Esophagus squamous epithelium (tissue), 5 donors: ENCODE results near the gene ERLEC1. TPM values are rescaled to one million over a fixed set of nuclear protein-coding genes. Genes with fewer than 3 reads are reported as not detected.

Experiments used
- DNase-seq: peaks from one replicate; lab custom pipeline; 2025; lab: John Stamatoyannopoulos, UW
- H3K27ac ChIP-seq, 4 donors: fragments of 200-600 bp; sonication (generic); one replicate each; pipeline ENCODE4 v1.5.1; 2016 to 2019; ENCODE audit warnings: mild to moderate bottlenecking in 1 of 4
- H3K27me3 ChIP-seq, 4 donors: fragments of 200-600 bp; sonication (generic); 1 replicate in 3 of 4; 2 replicates in 1 of 4; pipeline versions ENCODE4 v1.5.1 to v1.6.0; 2017 to 2021; ENCODE audit warnings: antibody characterized with exemption in 1 of 4
- H3K36me3 ChIP-seq, 3 donors: fragments of 200-600 bp; sonication (generic); one replicate each; pipeline ENCODE4 v1.5.1; 2016 to 2019
- H3K4me1 ChIP-seq, 3 donors: fragments of 200-600 bp; sonication (generic); one replicate each; pipeline ENCODE4 v1.5.1; 2017 to 2019
- H3K4me3 ChIP-seq, 4 donors: fragments of 200-600 bp; sonication (generic); 1 replicate in 3 of 4; 2 replicates in 1 of 4; pipeline ENCODE4 v1.5.1; 2016 to 2019; ENCODE audit warnings: mild to moderate bottlenecking in 2 of 4, moderate library complexity in 1 of 4
- H3K9me3 ChIP-seq, 3 donors: fragments of 200-600 bp; sonication (generic); one replicate each; pipeline ENCODE4 v1.5.1; 2016 to 2019
- CTCF ChIP-seq, 6 experiments: fragments of 450-650 bp in 4 of 6; fragments of 200-600 bp in 2 of 6; sonication (generic) in 2 of 6; IDR thresholded peaks; one replicate each; pipeline ENCODE4 v1.5.1; 2016 to 2019; ENCODE audit warnings: antibody characterized with exemption in 6 of 6, mild to moderate bottlenecking in 4 of 6, moderate library complexity in 4 of 6
- POLR2A ChIP-seq, 4 donors: fragments of 450-650 bp; IDR thresholded peaks; one replicate each; pipeline ENCODE4 v1.6.1; 2017; ENCODE audit warnings: antibody characterized with exemption in 4 of 4, mild to moderate bottlenecking in 4 of 4, moderate library complexity in 3 of 4
- WGBS, 2 donors: methylation state at CpG; one replicate each; pipeline ENCODE4 v1.1.5; 2018; 5-methylcytosine and 5-hydroxymethylcytosine counted together
- intact Hi-C: fragments of 100-400 bp; cut with DNase I; formaldehyde crosslinking; loops from one replicate; pipeline ENCODE4 v1.15.0; 2022
- total RNA-seq, 4 donors: library from RNA; depleted of rRNA; stranded (reverse); fragments of >200 nt; gene quantifications; one replicate each; pipeline ENCODE4 v1.1.0, GENCODE V29; 2016
- donor health status: DM: yes; HTN: yes; CAD: no.

ERLEC1 gene
- total RNA-seq, 4 donors from 2014 or later = 15.1 to 27.5 (median 21.3) TPM

GRCh38 chr2:53780056-53780455 is 6.8 kb upstream of the ERLEC1 start:
- no peak for TF ChIP-seq POLR2A (IDR thresholded peaks at IDR 0.05)
- no peak for TF ChIP-seq CTCF (IDR thresholded peaks at IDR 0.05)
- WGBS, 2 donors = 93 to 94% methylated on average over 4 of the region's 4 CpGs

GRCh38 chr2:53782676-53783075 is 4.2 kb upstream of the ERLEC1 start:
- 78 to 86% methylated on average over 7 to 8 of the region's 8 CpGs for WGBS, 2 donors
- TF ChIP-seq POLR2A (IDR thresholded peaks at IDR 0.05) (no peak), CTCF (IDR thresholded peaks at IDR 0.05) (no peak)
- H3K9me3 ChIP-seq = no peaks in the 10 kb centered on the region
- intact Hi-C loops = no loop called here
- no peak overlapping the region for H3K27ac ChIP-seq
- peaks cover 0 to 26% (median 0%) of the 10 kb centered on the region in 3 donors for H3K36me3 ChIP-seq
- DNase-seq = no peak
- H3K4me3 ChIP-seq = no peak overlapping the region
- peaks cover 0 to 59% (median 16%) of the 10 kb centered on the region in 3 donors for H3K4me1 ChIP-seq
- no peaks in the 10 kb centered on the region for H3K27me3 ChIP-seq

More at GRCh38 chr2:53780056-53780455, 6.8 kb upstream of the ERLEC1 start:
- Histone ChIP-seq H3K36me3 (peaks cover 0 to 26% (median 0%) of the 10 kb centered on the region in 3 donors), H3K27me3 (no peaks in the 10 kb centered on the region), H3K4me1 (peaks cover 0 to 65% (median 6%) of the 10 kb centered on the region in 3 donors), H3K4me3 (no peak overlapping the region), H3K9me3 (no peaks in the 10 kb centered on the region), H3K27ac (no peak overlapping the region)
- intact Hi-C loops = no loop called here
- no peak for DNase-seq

GRCh38 chr2:53784436-53784835 is 2.4 kb upstream of the ERLEC1 start:
- Histone ChIP-seq H3K4me1 (peaks cover 6 to 61% (median 25%) of the 10 kb centered on the region in 3 donors), H3K9me3 (no peaks in the 10 kb centered on the region), H3K4me3 (no peak overlapping the region), H3K27me3 (no peaks in the 10 kb centered on the region), H3K36me3 (peaks cover 0 to 21% (median 0%) of the 10 kb centered on the region in 3 donors), H3K27ac (no peak overlapping the region)
- TF ChIP-seq CTCF (IDR thresholded peaks at IDR 0.05) = no peak
- no peak for TF ChIP-seq POLR2A (IDR thresholded peaks at IDR 0.05)
- intact Hi-C loops = no loop called here
- DNase-seq = no peak

- no peak for DNase-seq
Observed at GRCh38 chr2:53785366-53785765, 1.5 kb upstream of the ERLEC1 start.

GRCh38 chr2:53786352-53786704 is 516 bp upstream of the ERLEC1 start:
- peaks cover 0 to 8% (median 0%) of the 10 kb centered on the region in 3 donors for H3K36me3 ChIP-seq
- no peak for DNase-seq
- H3K9me3 ChIP-seq = no peaks in the 10 kb centered on the region
- H3K27ac ChIP-seq = peak overlapping the region; percentile 80 to 90 (median 86)
- intact Hi-C loops = no loop called here
- H3K4me3 ChIP-seq = peak overlapping the region; percentile 68 to 98 (median 82)
- H3K4me1 ChIP-seq = peaks cover 6 to 61% (median 25%) of the 10 kb centered on the region in 3 donors
- no peak for TF ChIP-seq POLR2A (IDR thresholded peaks at IDR 0.05)
- no peaks in the 10 kb centered on the region for H3K27me3 ChIP-seq
- 0% methylated on average over 15 to 18 of the region's 18 CpGs for WGBS, 2 donors

More at GRCh38 chr2:53785366-53785765, 1.5 kb upstream of the ERLEC1 start:
- intact Hi-C loops = no loop called here
- H3K9me3 ChIP-seq = no peaks in the 10 kb centered on the region
- TF ChIP-seq CTCF (IDR thresholded peaks at IDR 0.05) (no peak), POLR2A (IDR thresholded peaks at IDR 0.05) (no peak)
- peak overlapping the region in 1 of 4 donors; percentile 90 for H3K27ac ChIP-seq
- WGBS, 2 donors = 48 to 63% methylated on average over 11 of the region's 11 CpGs
- peaks cover 6 to 61% (median 25%) of the 10 kb centered on the region in 3 donors for H3K4me1 ChIP-seq
- no peaks in the 10 kb centered on the region for H3K27me3 ChIP-seq
- H3K4me3 ChIP-seq = peak overlapping the region in 3 of 4 donors; percentile 81 to 98 (median 82)
- peaks cover 0 to 16% (median 0%) of the 10 kb centered on the region in 3 donors for H3K36me3 ChIP-seq
